ENCODE data around the gene DDAH2.
"Not testable (repeated sequence)": the region's sequence is repeated elsewhere in the genome, so short reads cannot be mapped to it uniquely, and the experiment has no call there.

Gene DDAH2

DNA sequence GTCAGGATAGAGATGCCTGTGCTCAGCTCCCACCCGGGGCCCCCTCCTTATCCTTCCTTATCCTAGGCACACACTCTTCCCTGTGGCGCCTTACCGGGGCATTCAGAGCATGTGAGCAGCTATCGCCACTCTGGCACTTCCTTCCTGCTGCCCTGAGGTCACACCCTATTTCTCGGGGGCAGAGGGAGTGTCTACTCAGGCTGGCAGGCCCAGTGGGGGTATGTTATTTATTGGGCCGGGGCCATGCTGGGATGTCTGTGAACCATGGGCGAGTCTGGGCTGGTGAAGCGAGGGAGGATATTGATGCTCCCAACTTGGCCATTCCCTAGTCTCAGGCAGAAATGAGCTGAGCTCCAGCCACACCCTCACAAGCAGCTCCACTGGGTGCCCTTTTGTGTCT lies 17.9 kb downstream of the DDAH2 start:
- FAIRE-seq = no peak

DNA sequence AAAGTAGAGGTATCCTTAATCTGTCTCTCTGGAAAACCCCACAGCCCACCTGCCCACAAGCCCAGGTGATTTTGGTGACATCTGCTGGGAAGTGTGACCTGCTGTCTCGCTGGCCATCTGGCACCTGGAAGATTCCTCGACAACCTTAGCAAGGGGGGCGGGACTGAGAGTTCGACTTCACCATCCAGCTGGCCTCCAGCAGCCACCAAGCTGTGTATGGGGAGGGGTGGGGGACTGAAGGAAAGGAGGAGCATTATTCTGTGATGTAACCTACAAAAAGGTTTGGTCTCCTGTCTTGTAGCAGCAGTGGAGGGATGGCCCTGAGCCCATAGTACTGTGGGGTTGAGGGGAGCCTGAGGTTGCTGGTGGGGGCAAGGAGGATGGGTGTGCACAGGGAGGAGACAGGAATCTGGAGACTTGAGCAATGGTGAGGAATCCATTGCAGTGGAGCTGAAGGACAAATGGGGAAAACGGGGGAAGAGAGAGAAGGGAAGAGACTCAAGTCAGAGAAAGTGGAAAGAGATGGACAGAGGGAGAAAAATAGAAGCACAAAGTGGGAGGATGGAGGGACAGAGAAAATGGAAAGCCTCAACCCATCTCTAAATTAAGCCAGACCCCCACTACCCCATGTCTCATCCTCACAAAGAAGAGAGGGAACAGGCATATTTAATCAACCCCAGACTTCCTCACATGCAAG lies 18.4 kb downstream of the DDAH2 start:
- FAIRE-seq = no peak

DNA sequence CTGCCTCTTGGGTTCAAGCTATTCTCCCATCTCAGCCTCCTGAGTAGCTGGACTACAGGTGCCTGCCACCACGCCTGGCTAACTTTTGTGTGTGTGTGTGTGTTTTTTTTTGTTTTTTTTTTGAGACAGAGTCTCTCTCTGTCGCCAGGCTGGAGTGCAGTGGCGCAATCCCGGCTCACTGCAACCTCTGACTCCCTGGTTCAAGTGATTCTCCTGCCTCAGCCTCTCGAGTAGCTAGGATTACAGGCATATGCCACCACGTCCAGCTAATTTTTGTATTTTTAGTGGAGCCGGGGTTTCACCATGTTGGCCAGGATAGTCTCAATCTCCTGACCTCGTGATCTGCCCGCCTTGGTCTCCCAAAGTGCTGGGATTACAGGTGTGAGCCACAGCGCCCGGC lies 19.9 kb downstream of the DDAH2 start:
- not testable (repeated sequence) for FAIRE-seq

DNA sequence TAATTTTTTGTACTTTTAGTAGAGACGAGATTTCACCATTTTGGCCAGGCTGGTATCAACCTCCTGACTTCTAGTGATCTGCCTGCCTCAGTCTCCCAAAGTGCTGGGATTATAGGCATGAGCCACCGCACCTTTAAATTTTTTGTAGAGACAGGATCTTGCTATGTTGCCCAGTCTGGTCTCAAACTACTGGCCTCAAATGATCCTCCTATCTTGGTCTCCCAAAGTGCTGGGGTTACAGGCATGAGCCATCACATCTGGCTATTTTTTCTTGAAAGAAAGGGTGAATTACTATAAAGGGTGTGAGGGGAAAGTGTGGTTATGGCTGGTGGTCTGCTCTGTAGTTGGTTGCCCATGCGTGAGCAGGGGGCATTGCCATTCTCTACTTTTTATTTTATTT lies 20.9 kb downstream of the DDAH2 start:
- FAIRE-seq = no peak

DNA sequence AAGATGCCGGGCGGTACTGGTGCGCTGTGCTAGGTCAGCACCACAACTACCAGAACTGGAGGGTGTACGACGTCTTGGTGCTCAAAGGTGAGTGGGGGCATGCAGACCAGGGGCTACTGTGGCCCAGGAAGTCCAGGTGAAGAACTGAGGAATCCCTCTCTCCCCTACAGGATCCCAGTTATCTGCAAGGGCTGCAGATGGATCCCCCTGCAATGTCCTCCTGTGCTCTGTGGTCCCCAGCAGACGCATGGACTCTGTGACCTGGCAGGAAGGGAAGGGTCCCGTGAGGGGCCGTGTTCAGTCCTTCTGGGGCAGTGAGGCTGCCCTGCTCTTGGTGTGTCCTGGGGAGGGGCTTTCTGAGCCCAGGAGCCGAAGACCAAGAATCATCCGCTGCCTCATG lies 21.4 kb downstream of the DDAH2 start:
- FAIRE-seq = no peak

DNA sequence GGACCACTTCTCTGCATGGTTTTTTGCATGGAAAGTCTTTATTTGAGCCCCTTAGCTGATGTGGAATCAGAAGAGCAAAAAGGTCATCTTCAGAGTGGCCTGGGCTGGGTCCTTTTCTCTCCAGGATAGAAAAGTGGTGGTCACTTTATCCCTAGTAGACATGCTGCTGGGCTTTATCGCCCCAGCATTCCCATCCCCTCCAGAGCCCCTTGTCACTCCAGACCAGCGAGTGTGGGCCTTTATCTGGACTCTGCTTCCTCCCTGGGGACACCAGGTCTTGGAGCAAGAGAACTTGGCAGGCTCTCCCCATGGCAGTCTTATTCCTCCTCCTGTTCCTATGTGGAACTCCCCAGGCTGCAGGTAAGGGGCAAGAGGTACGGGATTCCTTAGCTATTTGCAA lies 22.5 kb downstream of the DDAH2 start, which contains the start of gene LY6G6F:
Gene LY6G6F (plus strand): TSS at position 268 of the 400 bp plus-strand sequence. CDS start 41 bp downstream, at position 309.
- no peak for FAIRE-seq

DNA sequence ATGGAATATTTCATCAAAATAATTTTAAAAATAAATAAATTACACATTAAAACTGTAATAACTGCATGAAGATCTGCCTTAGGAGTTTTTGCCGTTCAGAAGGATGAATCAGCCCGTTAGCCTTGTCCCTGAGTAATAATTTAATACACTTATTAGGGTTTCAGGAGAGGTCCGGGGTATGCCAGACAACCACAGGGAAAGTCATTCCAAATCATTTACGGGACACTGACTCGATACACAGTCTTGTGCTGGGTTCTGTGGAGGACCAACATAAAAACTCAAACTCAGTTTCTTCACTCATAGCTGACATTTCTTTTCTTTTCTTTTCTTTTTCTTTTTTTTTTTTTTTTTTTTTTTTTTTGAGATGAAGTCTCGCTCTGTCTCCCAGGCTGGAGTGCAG lies 23.2 kb downstream of the DDAH2 start:
- no peak for FAIRE-seq

DNA sequence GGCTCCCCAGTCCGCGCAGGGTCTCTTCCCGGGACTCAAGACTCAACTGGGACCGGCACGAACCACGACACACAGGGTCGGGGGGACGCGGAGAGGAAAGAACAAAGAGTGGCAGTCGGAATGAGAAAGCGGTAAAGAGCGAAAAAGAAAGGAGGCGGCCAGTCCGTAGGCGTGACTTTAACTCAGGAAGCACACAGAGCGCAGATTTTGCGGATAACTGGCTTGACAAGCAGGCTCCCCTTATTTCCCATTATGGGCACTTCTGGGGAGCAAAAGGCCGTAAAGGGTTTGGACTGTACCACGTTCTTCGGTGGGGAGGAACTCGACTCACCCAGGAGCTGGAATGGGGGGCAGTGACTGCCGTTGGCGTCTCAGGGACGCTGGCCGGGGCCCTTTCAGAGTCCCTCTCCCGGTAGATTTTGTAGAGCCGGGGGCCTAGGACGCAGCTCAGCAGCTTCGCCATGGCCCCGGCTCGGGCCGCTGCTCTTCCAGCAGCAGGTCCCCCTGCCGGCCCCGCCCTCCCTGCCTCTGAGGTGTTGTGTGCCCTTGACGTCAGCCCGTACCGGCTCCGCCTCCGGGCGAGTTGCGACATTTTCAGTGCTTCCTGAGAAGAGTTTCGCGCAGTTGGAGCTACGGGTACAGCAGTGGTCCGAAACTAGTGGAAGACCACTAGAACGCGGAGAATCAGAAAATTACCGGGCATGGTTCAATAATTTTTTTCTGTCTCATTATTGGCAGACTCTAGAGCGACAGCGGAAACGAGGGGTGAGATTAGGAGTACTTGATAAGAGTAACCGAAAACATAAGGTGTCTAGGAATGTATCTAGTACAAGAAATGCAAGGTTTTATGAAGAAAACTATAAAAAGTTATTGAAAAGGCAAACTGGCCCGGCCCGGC lies 26.0 kb downstream of the DDAH2 start, which contains the start of gene ABHD16A:
Gene ABHD16A (minus strand): TSS at position 506 of the 898 bp plus-strand sequence. CDS start 43 bp downstream, at position 463.
- FAIRE-seq = peak; percentile 90

DNA sequence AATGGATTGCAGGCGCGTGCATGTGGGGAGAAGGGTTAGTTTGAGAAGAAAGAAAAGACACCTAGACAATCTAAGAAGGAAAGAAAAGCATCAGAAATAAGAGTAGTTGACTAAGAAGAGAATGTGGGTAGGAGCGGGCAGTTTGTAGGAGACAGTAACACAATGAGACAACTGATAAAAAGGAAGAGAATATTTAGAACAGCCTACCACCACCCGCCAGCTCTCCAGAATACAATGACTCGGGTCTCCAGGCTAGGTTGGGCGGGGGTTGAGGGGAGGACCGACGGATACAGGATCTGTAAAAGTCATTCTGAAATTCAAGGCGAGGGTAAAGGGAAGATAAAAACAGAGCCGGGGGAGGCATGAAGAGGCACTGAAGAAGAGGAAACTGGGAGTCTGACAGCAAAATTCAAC lies 26.7 kb downstream of the DDAH2 start:
- no peak for FAIRE-seq

DNA sequence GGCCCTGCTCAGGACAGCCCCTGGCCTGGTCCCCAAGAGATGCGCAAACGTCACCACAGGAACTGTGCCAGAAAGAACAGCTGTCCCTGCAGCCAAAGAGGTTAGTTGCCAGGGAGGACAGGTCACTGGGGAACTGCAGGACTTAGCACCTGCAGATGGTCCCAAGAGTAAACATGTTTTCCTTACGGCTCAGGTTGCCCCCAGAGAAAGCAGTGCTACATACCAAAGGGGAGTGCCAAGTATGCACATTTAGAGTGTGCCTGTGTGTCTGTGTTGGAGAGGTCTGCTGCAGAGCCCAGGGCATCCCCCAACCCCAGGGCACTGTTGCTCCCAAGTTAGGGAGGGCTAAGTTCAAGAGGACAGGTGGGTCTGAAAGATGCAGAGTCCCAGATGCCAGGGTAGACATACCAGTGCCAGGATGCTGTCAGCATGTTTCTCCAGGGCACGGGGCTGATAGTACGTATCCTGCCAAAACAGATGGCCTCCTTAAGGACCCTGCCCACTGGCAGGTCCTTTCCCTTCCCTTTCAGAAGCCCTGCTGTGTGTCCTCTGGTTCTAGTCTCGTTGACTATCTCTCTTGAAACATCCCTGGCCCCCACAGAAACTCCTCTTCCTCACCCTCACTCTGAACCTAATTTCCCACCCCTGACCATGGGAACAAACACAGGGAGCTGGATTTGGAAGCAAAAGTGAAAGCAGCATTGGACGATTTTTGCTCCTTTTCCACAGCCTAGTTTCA lies 27.3 kb downstream of the DDAH2 start:
- no peak for FAIRE-seq

DNA sequence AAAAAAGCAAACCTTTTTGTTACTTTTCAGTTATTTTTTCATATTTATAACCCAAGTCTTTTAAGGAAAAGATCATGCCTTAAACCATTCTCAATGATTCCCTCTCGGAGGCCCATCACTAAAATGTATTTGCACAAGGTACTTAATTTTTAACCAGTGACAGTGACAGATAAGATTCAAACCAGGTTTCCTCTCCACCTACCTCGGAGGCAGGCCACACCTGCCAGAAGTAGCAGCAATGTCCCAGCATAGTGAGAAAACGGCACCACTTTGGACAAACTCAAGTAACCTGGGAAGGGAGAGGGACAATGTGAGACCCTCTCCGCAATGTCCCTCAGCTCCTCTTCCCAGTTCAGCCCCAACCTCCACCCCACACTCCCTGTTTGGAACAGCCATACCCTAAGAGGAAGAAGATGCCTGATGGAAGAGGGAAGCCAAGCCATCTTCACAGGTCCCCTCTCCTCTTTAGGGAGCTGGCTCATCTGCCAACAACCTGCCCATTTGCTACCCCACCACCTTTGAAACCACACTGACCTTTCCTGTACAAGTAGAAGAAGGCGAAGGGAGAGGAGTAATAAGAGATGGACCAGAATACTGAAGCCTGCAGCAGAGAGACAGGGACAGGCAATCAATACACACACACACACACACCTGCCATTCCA lies 28.2 kb downstream of the DDAH2 start:
- no peak for FAIRE-seq

DNA sequence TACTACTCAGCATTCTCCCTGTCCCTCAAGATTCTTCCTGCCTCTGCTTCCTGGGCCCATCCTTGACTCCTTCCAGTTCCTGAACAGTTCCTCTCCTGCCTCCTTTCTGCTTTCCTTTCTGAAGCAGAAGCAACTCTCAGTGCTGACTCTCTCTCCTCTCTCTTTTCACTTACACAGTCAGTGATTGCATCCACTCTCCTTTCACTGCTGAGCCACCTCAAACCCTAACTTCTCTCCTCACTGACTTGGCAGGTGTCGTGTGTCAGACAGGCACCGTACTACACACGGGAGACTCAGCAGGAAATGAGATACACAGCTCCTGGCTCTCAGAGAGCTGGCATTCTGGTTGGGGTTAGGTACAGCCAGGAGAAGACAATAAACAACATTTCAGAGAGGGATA lies 31.5 kb downstream of the DDAH2 start:
- no peak for FAIRE-seq

DNA sequence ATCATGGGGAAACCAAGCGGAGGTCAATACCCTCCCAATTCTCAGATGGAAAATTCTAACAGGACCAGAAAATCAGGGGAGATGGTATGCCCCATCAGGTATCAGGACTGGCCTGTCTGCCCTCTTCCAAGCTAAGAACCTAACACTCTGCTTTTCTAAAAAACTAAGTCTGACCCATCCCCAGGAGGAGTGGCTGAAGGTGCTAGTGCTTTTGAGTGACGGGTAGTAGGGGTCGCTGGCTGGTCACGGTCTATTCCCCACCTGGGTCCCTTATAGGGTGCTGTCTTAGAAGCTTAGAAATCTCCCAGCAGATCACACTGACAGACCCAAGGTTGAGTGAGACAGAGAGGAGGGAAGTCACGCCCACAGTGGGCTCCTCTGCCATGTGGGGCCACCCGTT lies 35.6 kb downstream of the DDAH2 start:
- no peak for FAIRE-seq

DNA sequence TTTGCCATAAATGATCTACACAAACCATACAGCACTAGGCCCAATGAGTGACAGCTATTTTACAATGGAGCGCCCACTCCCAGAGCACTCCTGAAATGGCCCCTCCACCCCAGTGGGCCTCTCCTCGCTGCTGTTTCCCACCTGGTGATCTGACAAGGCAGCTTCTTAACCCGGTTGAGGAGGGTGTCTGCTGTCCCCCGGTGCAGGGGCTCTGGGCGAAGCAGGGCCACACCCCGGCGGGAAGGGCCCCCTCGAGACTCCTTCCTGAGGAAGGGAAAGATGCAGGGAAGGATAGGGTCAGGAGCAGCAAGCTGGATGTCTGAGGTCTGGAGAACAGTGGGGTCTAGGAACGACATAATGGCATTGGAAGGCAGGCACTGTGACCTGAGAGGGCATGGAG lies 36.2 kb downstream of the DDAH2 start:
- FAIRE-seq = no peak

DNA sequence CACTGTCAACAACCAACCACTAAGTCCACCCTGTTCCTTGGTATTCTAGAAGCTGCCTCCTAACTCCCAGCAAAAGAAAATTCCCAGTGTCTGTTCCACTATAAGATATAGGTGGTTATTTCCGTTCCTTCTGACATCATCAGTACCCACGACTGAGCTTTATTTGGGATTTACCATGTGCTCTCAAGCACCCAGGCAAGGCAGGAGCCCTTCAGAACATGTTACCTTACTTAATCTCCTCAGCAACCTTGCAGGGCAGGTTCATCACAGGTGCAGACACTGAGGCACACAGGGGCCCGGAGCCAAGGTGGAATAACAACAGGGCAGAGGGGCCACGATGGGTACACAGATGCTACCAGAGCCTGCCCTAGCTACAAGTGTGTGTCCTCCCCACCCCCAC lies 36.7 kb downstream of the DDAH2 start:
- FAIRE-seq = no peak

DNA sequence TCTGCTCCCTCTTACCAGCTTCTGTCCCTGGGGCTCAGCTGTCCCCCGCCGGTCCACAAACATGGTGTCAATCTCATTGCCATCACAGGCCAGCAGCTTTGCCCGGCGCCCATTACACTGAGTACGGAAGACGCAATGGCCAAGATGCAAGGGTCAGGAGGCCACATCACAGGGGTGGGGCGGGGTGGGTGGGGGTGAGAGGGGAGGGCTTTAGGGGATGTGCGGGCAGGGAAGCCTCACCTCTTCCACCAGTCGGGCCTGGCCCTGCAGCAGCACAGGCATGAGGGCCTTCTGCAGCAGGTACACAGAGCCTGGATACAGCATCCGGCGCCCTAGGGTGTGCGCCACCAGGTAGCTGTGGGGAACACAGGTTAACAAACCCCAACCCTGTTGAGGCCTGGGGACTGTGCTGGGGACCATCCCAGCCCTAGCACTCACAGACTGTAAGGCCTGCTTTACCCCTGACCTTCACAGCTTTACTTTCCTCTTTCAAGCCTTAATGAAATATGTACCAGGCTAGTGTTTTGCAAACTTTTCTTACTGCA lies 37.5 kb downstream of the DDAH2 start:
- FAIRE-seq = no peak

DNA sequence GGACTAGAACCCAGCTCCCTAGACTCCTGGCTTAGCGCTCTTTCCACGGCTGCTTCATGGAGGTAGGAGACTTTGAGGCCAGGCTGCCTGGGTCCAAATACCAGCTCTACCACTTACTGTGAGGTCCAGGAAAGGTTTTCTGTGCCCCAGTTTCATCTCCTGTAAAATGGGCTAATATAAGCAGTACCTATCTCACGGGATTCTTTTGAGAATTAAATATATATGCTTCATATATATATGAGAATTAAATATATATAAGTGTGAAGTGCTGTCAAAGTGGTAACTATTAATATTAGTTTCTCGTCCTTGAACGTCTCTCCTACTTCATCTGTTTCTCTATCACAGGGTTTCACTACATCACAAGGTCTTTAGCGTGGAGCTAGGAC lies 38.0 kb downstream of the DDAH2 start:
- no peak for FAIRE-seq

DNA sequence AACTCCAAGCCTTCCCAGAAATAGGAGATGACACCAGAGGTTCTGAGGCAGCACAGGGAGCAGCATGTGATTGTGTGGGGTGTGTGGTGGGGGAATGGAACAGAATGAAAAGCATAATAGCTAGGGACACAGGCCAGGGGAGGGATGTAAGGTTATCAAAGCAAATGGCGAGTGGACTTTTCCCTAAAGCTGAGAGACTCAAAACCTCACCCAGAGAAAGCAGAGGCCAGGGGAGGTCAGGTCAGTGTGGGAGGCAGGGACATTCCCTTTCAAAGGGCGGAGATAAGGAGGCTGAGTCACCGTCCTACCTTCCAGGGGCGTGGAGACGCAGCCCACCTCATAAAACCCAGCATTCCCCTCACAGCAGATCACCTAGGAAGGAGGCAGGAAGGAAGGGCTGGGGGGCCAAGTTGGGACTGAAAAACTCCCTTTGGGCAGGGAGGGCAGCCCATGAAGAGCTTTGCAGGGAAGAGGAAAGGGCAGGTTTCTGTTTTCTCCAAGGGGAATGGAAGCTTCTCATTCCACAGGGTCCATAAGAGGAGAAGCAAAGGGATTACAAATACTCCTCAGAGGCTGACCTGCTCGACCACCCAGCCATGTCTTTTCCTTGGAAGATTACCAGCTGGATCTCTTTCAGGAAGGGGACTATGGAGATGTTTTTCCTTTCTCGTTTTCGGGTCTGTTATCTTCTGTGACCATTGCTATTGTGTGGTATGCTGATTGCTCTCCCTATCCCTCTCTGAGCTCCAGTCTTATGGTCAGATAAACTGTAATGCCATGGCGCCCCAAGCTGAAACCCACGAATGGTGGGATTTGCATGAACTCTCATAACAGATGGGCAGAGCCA lies 38.6 kb downstream of the DDAH2 start:
- no peak for FAIRE-seq

DNA sequence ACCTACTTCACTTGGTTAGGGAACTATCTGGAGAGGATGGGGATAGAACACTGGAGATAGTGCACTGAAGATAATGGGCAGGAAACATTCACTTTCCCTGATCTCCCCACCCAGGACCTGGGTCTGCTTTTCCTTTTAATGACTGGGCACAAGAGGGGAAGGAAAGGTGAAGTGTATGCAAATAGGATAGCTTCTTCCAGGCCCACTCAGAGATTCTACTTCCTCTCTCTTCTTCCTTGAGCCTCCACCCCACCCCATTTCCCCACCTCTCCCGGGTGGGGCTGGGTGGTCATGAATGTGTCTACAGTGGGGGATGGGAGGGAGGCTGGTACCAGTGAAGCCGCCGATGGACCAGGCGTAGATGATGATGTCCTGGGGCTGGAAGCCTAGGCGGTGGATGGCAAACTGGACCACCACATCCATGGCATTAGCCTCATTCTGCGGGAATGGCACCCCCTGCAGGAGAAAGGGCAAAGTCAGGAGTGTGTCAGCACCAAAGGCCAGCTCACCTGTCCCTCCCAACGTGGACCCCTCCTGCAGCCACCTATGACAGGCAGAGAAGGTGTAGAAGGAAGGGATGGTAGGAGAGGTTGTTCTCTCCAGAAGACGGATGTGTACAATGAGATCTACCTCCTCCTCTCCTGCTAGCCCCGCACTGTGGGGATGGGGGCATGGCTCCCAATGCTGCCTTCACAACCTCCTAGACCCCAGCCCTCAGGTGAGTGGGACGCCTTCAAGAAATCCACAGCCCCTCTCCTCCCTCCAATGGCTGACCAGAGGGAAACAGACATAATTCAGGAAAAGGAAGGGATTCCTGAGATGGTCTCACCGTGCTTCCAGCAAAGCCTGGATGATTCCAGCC lies 39.6 kb downstream of the DDAH2 start:
- FAIRE-seq = no peak

DNA sequence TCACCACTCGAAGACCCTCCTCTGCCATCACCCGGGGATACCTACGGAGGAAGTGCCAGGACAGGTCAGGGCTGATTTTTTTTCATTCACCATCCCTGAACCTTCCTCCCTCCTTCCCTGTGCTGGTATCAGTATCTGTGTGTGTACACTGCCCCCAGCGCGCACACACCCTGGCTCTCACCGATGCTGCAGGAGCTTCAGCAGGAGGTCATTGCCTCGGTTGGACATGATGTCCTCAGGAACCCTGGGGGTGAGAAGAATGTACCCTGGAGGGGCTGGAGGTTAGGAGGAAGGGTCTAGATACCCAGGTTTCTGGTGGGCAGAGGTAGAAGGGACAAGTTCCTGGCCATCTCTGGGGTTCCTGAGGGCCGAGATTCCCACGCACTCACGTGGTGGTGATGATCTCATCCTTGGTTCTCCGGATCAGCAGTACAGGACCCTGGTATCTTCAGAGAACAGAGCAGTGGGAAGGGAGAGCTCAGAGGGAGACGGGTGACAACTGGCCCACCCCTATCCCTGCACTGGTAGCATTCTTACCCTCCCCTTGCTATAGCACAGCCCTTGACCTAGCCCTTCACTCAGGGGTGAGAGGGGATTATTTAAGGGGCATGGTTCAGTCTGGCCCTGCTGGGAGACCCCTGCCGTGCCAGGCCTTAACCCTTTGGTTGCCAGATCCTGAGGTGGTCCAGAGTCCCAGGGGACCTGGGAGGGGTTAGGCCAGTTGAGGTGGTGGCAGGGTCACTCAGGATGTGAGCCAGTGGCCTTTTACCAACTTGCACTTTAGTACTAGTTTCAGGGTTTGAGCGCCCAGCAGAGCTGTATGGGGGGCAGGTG lies 41.0 kb downstream of the DDAH2 start:
- no peak for FAIRE-seq

Data from islet of Langerhans (tissue), 1 donor.